ENCODE measurements around the gene DSCAML1. TPM values are rescaled to one million over a fixed set of nuclear protein-coding genes. Genes with fewer than 3 reads are reported as not detected.

DSCAML1 gene
- total and polyA plus RNA-seq, 2 of the 8 experiments (the other 6 are each of a cell fraction or from before 2014, with no cell fraction given), result 0.19 to 0.24 TPM

DNA sequence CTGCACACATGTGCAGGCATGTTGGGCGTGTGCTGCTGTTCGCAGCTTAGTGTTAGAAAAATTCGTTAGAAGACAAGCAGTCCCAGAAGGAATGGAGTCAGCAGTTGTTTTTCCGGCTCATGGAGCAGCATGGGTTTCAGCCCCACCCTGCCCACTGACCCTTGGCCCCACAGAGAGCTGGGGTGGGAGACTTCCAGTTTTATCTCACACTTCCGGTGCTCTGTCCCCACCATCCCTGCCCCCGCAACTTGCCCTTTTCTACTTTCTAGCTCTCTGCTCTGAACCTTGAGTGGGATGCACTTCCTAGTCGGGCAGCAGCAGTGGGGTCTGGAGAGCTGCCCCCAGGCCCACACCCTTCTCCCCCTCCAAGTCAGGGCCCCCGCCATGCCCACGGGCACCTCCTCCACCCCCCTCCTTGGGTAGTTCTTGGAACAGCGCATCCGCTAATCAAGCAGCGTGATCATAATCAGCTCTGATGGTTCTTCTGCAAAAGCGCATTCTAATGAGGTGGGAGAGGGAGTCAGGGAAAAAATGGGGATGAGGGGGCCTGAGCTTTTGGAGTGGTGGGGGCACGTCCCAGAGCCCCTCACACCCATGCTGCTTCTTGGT, 285.0 kb downstream of the DSCAML1 start:
- Histone ChIP-seq H2BK120ac (replicated peaks; ENCODE audit: low read depth, low read length) (no peak overlapping the region), H3K14ac (ENCODE audit: insufficient read length) (no peak overlapping the region), H3K79me2 (ENCODE audit: control insufficient read depth in 1 of 2, insufficient read depth in 2 of 2, low read length in 2 of 2) (no peaks in the 10 kb centered on the region), H2BK15ac (ENCODE audit: low read length) (peak overlapping the region; percentile 23; the same call in 1 of the 2 replicates), H3K4me3 (ENCODE audit: extremely low read depth in 1 of 4, insufficient read depth in 2 of 4, low read depth in 3 of 4, low read length in 4 of 4) (no peak overlapping the region), H4K8ac (ENCODE audit: extremely low read depth, insufficient read depth, low read length) (no peak overlapping the region), H2BK20ac (ENCODE audit: low read length) (no peak overlapping the region; the same call in 1 of the 2 replicates), H4K91ac (replicated peaks; ENCODE audit: insufficient read length, low read length) (peak overlapping the region; percentile 36), H3K23ac (ENCODE audit: insufficient read length) (no peak overlapping the region), H4K20me1 (replicated peaks in 1 of 2; ENCODE audit: control insufficient read depth in 1 of 2, insufficient read depth in 2 of 2, low read length in 2 of 2) (no peaks in the 10 kb centered on the region), H2BK5ac (ENCODE audit: low read depth, low read length) (peak overlapping the region; percentile 66; the same call in 1 of the 2 replicates), H2BK12ac (ENCODE audit: low read depth, low read length) (peak overlapping the region; percentile 70; the same call in 1 of the 2 replicates), H3K27me3 (replicated peaks in 1 of 4; ENCODE audit: control insufficient read depth in 3 of 4, extremely low read depth in 1 of 4, insufficient read depth in 3 of 4, low read length in 3 of 4) (no peaks in the 10 kb centered on the region), H3K79me1 (ENCODE audit: low read depth, low read length) (no peaks in the 10 kb centered on the region), H3K9me3 (ENCODE audit: insufficient read depth in 2 of 2, low read depth in 1 of 2, low read length in 1 of 2) (no peaks in the 10 kb centered on the region), H3K23me2 (ENCODE audit: low read depth, low read length) (no peaks in the 10 kb centered on the region; the same call in 1 of the 2 replicates), H3K4me2 (ENCODE audit: insufficient read depth in 1 of 2, low read depth in 2 of 2, low read length in 2 of 2) (peak overlapping the region in 1 of 2 experiments; percentile 27; a peak in 1 of 4 replicates), H3K4ac (replicated peaks; ENCODE audit: insufficient read length, low read depth, low read length) (no peak overlapping the region), H3K36me3 (ENCODE audit: control insufficient read depth in 2 of 4, insufficient read depth in 4 of 4, low read length in 3 of 4) (no peaks in the 10 kb centered on the region), H3K9ac (replicated peaks in 1 of 4; ENCODE audit: extremely low read depth in 1 of 4, low read depth in 3 of 4, low read length in 3 of 4) (peak overlapping the region in 1 of 4 experiments; percentile 18; a peak in 1 of 7 replicates), H4K5ac (ENCODE audit: insufficient read length, low read depth, low read length) (no peak overlapping the region), H2AK5ac (ENCODE audit: low read depth, low read length) (peak overlapping the region; percentile 54; the same call in 1 of the 2 replicates), H2AFZ (ENCODE audit: low read length) (no peak overlapping the region), H3K27ac (ENCODE audit: low read depth, low read length) (no peak overlapping the region), H3K4me1 (replicated peaks in 1 of 4; ENCODE audit: control insufficient read depth in 3 of 4, insufficient read depth in 4 of 4, low read length in 3 of 4) (peaks cover 7 to 23% (median 14%) of the 10 kb centered on the region in 4 experiments), H3K56ac (replicated peaks; ENCODE audit: insufficient read length, low read depth, low read length) (no peak overlapping the region), H3K18ac (ENCODE audit: extremely low read depth, low read length) (no peak overlapping the region; the same call in 1 of the 2 replicates)
- 75% methylated on average over 13 of the region's 14 CpGs; no CpG with 5 or more reads in 1 of the 2 experiments for WGBS, 2 experiments (ENCODE audit: extremely low coverage in 1 of 2, insufficient coverage in 1 of 2, insufficient read length in 1 of 2, insufficient replicate concordance in 2 of 2, low coverage in 1 of 2, low lambda C conversion rate in 2 of 2, missing lambda C conversion rate in 1 of 2)
- ChIA-PET CTCF (ENCODE audit: partially characterized antibody) (interaction anchor here (0.6 to 4.8 kb wide), 13 partner anchors 8 to 296 kb away, joined by 3 to 27 read pairs (median 8); no protein-coding TSS in a partner anchor), POLR2A (ENCODE audit: partially characterized antibody) (interaction anchor here (0.7 to 2.1 kb wide), 4 partner anchors 10 to 1281 kb away, joined by 3 to 7 read pairs (median 4); no protein-coding TSS in a partner anchor)
- no peak for DNase-seq (ENCODE audit: low read depth in 1 of 2, low spot score in 2 of 2)
- no peak for FAIRE-seq
- no peak for TF ChIP-seq RNF2 (IDR thresholded peaks at IDR 0.05; ENCODE audit: borderline replicate concordance, low read depth, low read length, missing control alignments, poor library complexity, severe bottlenecking)

All from H1 (cell line).